ENCODE data around the gene UBE2G1. TPM values are rescaled to one million over a fixed set of nuclear protein-coding genes. Genes with fewer than 3 reads are reported as not detected.

Gene UBE2G1
- polyA plus RNA-seq, 1 donor from 2014 or later, result 65.8 TPM

GRCh38 chr17:4386406-4386805 is 19.9 kb upstream of the UBE2G1 start:
- no peak for TF ChIP-seq SMC3 (conservative IDR thresholded peaks at IDR 0.05; ENCODE audit: poor library complexity)
- TF ChIP-seq CTCF (IDR thresholded peaks at IDR 0.05; ENCODE audit: poor library complexity, severe bottlenecking), result no peak
- no peak for TF ChIP-seq RAD21 (conservative IDR thresholded peaks at IDR 0.05)
- no peak for TF ChIP-seq POLR2AphosphoS5 (IDR thresholded peaks at IDR 0.05)
- no peak for TF ChIP-seq EP300 (conservative IDR thresholded peaks at IDR 0.05; ENCODE audit: poor library complexity, severe bottlenecking)
- no peak for TF ChIP-seq REST (IDR thresholded peaks at IDR 0.05; ENCODE audit: borderline replicate concordance)
- no peak for TF ChIP-seq EZH2 (IDR thresholded peaks at IDR 0.05; ENCODE audit: borderline replicate concordance, insufficient read depth, low read length, poor library complexity, severe bottlenecking)
- no peak for TF ChIP-seq MXI1 (conservative IDR thresholded peaks at IDR 0.05; ENCODE audit: poor library complexity, severe bottlenecking)
- TF ChIP-seq TAF1 (IDR thresholded peaks at IDR 0.05; ENCODE audit: low read depth), result no peak
- H3K27me3 ChIP-seq (ENCODE audit: insufficient read depth, low read depth, low read length), result no peaks in the 10 kb centered on the region
- no peaks in the 10 kb centered on the region for H3K9me3 ChIP-seq (ENCODE audit: low read length)
- no peak overlapping the region for H3K4me2 ChIP-seq (ENCODE audit: low read length)
- no peaks in the 10 kb centered on the region for H3K36me3 ChIP-seq (ENCODE audit: insufficient read depth, low read length)
- H3K27ac ChIP-seq (ENCODE audit: low read length), result no peak overlapping the region
- no peaks in the 10 kb centered on the region for H3K79me2 ChIP-seq (replicated peaks; ENCODE audit: insufficient read depth, low read length)
- H3K4me3 ChIP-seq (ENCODE audit: low read length), result no peak overlapping the region
- H3K9me2 ChIP-seq (ENCODE audit: insufficient read depth, low read length), result no peaks in the 10 kb centered on the region
- no peak overlapping the region for H2AFZ ChIP-seq (ENCODE audit: low read depth, low read length)
- H3F3A ChIP-seq (ENCODE audit: insufficient read depth, low read length, poor library complexity, severe bottlenecking), result no peaks in the 10 kb centered on the region
- no peak overlapping the region for H3K9ac ChIP-seq (ENCODE audit: low read length)
- no peaks in the 10 kb centered on the region for H4K20me1 ChIP-seq (ENCODE audit: insufficient read depth)

- no peaks in the 10 kb centered on the region for H3K27me3 ChIP-seq (ENCODE audit: insufficient read depth, low read depth, low read length)
- H2AFZ ChIP-seq (ENCODE audit: low read depth, low read length), result no peak overlapping the region
- H3K79me2 ChIP-seq (replicated peaks; ENCODE audit: insufficient read depth, low read length), result no peaks in the 10 kb centered on the region
- no peaks in the 10 kb centered on the region for H4K20me1 ChIP-seq (ENCODE audit: insufficient read depth)
- H3K4me2 ChIP-seq (ENCODE audit: low read length), result no peak overlapping the region
- H3K27ac ChIP-seq (ENCODE audit: low read length), result no peak overlapping the region
- H3K36me3 ChIP-seq (ENCODE audit: insufficient read depth, low read length), result no peaks in the 10 kb centered on the region
- H3K4me3 ChIP-seq (ENCODE audit: low read length), result no peak overlapping the region
- no peaks in the 10 kb centered on the region for H3K9me2 ChIP-seq (ENCODE audit: insufficient read depth, low read length)
- H3K9me3 ChIP-seq (ENCODE audit: low read length), result no peaks in the 10 kb centered on the region
- H3F3A ChIP-seq (ENCODE audit: insufficient read depth, low read length, poor library complexity, severe bottlenecking), result no peaks in the 10 kb centered on the region
- TF ChIP-seq EP300 (conservative IDR thresholded peaks at IDR 0.05; ENCODE audit: poor library complexity, severe bottlenecking), result no peak
- TF ChIP-seq CTCF (IDR thresholded peaks at IDR 0.05; ENCODE audit: poor library complexity, severe bottlenecking), result no peak
- TF ChIP-seq EZH2 (IDR thresholded peaks at IDR 0.05; ENCODE audit: borderline replicate concordance, insufficient read depth, low read length, poor library complexity, severe bottlenecking), result no peak
- TF ChIP-seq TAF1 (IDR thresholded peaks at IDR 0.05; ENCODE audit: low read depth), result no peak
- no peak for TF ChIP-seq REST (IDR thresholded peaks at IDR 0.05; ENCODE audit: borderline replicate concordance)
- TF ChIP-seq SMC3 (conservative IDR thresholded peaks at IDR 0.05; ENCODE audit: poor library complexity), result no peak
- TF ChIP-seq POLR2AphosphoS5 (IDR thresholded peaks at IDR 0.05), result no peak
- no peak for TF ChIP-seq RAD21 (conservative IDR thresholded peaks at IDR 0.05)
- TF ChIP-seq MXI1 (conservative IDR thresholded peaks at IDR 0.05; ENCODE audit: poor library complexity, severe bottlenecking), result no peak
- no peak overlapping the region for H3K9ac ChIP-seq (ENCODE audit: low read length)
Measured at GRCh38 chr17:4381690-4382671, 15.5 kb upstream of the UBE2G1 start.

Data from neural cell (in vitro differentiated cells).